ENCODE measurements around the gene HMX1.

DNA sequence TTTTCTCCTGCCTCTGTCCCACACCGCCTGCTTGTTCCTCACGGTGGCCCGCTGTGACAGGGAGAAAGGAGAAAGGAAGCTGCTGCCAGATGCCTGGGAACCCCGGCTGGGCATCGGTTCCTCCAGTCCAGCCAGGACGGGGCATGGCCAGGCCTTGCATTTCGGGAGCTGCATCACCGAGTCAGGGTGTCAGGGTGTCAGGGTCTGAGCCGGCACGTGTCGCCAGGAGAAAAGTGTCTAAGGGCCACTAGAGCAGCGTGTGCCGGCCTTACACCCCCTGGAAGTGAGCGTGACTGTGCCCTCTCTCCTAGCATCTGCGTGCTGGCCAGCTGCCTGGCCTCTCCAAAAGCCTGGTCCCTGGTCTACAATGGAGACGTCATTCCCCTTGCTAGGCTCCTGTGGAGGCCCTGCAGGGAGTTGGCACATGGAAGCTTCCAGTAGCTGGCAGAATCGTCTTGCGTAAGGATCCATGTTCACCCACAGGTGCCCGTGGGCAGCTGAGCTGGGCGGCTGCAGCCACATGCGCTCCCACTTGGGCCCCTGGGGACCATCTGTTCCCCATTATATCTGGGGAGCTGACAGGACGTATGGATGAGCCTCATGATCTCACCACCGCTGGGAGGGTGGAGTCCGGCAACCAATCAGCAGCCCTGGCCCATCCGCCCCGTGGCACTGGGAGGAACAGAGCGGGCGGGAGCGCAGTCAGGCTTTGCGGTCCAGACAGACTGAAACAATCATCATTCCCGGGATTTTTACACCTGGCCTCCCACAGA is 39.9 kb upstream of the HMX1 start:
- TF ChIP-seq POLR2AphosphoS5 (IDR thresholded peaks at IDR 0.05; ENCODE audit: low read depth, low read length) (no peak), TAF1 (IDR thresholded peaks at IDR 0.05; ENCODE audit: low read depth, low read length) (no peak), SPI1 (IDR thresholded peaks at IDR 0.05; ENCODE audit: low read depth, low read length) (no peak), POLR2A (IDR thresholded peaks at IDR 0.05; ENCODE audit: low read depth, low read length) (no peak)

All from GM12891 (cell line).